ENCODE results near the gene MLLT3.

DNA sequence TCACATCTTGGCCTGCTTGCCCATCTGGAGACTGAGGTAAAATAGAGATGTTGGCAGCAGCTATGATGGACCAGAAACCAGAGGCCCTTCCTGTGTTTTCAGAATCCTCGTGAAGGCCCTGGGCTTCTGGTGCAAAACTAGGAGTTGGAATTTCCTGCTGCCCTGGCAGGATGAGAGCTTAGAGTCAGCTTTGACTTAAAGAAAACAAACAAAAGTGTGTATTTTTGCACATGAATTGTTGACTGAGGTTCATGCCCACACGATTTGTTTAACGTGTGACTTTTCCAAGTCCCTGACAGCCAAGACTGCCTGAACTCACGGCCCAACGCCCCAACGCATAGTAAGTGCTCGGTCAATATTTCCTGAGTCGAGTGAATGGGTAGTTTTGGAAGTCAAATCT, 303.1 kb downstream of the MLLT3 start:
- TF ChIP-seq, protein P1, sequence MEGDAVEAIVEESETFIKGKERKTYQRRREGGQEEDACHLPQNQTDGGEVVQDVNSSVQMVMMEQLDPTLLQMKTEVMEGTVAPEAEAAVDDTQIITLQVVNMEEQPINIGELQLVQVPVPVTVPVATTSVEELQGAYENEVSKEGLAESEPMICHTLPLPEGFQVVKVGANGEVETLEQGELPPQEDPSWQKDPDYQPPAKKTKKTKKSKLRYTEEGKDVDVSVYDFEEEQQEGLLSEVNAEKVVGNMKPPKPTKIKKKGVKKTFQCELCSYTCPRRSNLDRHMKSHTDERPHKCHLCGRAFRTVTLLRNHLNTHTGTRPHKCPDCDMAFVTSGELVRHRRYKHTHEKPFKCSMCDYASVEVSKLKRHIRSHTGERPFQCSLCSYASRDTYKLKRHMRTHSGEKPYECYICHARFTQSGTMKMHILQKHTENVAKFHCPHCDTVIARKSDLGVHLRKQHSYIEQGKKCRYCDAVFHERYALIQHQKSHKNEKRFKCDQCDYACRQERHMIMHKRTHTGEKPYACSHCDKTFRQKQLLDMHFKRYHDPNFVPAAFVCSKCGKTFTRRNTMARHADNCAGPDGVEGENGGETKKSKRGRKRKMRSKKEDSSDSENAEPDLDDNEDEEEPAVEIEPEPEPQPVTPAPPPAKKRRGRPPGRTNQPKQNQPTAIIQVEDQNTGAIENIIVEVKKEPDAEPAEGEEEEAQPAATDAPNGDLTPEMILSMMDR (IDR thresholded peaks at IDR 0.05; ENCODE audit: insufficient read depth, low read length, poor library complexity, severe bottlenecking): no peak
- no peak for TF ChIP-seq EZH2phosphoT487 (conservative IDR thresholded peaks at IDR 0.05; ENCODE audit: low read length)

Measured in SU-DHL-6 (cell line).